Activated CD4-positive, alpha-beta T cell treated with anti-CD3 and anti-CD28 coated beads, Interleukin-10, Interleukin-2, amounts not matched to agents 100 ng/mL and 50 ng/mL, durations not matched to agents 16 hours and 8 hours (primary cell): ENCODE measurements around the gene CXorf51B.
"Not testable (repeated sequence)": the region's sequence is repeated elsewhere in the genome, so short reads cannot be mapped to it uniquely, and the experiment has no call there.

Experiments used
- DNase-seq: peaks from one replicate; pipeline ENCODE4 v3.0.0-alpha.2; 2020

Gene CXorf51B

DNA sequence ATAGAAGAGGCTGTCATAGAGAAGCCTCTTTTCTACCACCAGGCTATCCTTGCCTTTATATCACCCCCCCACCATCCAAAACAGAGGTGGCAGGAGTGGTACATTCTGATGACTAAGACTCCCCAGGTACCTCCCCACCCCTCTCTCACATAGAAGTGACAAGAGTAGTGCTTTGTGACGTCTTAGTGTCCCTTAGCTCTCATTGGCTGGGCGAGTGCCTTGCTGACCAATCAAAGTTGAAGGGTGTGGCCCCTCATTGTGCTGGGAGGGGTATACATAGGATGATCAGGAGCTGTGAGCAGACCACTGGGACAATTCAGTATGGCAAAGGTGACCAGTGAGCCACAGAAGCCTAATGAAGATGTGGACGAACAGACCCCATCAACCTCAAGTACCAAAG is at the start of gene CXorf51B:
CXorf51B (plus strand) TSS at position 301 of the 400 bp plus-strand sequence; CDS start at position 322, 21 bp downstream.
- not testable (repeated sequence) for DNase-seq

GRCh38 chrX:146814644-146815043 is 5.1 kb downstream of the CXorf51B start, which contains the start of gene CXorf51A:
Gene CXorf51A, minus strand, starts transcription at chrX:146814744. Its CDS starts 21 bp downstream, at chrX:146814723.
- DNase-seq: not testable (repeated sequence)

- no peak for DNase-seq
Measured at GRCh38 chrX:146831994-146832393, 22.4 kb downstream of the CXorf51B start.

- no peak for DNase-seq
Measured at GRCh38 chrX:146854281-146854680, 44.7 kb downstream of the CXorf51B start.
